GM12874 (cell line): ENCODE data around the gene PTTG1IP.

Source experiments
- CTCF ChIP-seq: IDR thresholded peaks from 2 replicates; pipeline ENCODE4 v1.5.1; 2011; ENCODE audit warnings: low read depth, mild to moderate bottlenecking, control low read depth, low read length, moderate library complexity; ENCODE audit not compliant: insufficient read depth

Gene PTTG1IP

GRCh38 chr21:44873356-44874239, at the start of gene PTTG1IP:
TSS of gene PTTG1IP (minus strand) at chr21:44873690. CDS start at chr21:44873616, 74 bp downstream.
- TF ChIP-seq CTCF: no peak

- TF ChIP-seq CTCF: no peak
These were observed 48.4 kb upstream of the PTTG1IP start for GRCh38 chr21:44921928-44922327.

GRCh38 chr21:44920694-44921604, 47.5 kb upstream of the PTTG1IP start, which contains the start of gene ITGB2:
TSS of gene ITGB2 (minus strand) at chr21:44920899. CDS start at chr21:44910782, 10,117 bp downstream.
- TF ChIP-seq CTCF: no peak

- no peak for TF ChIP-seq CTCF
These were observed 46.6 kb upstream of the PTTG1IP start for GRCh38 chr21:44919913-44920693.

GRCh38 chr21:44919111-44919912, 45.8 kb upstream of the PTTG1IP start:
- no peak for TF ChIP-seq CTCF

- no peak for TF ChIP-seq CTCF
These were observed 45.1 kb upstream of the PTTG1IP start for GRCh38 chr21:44918581-44919033.
